ENCODE measurements around the gene AP2A1. TPM values are rescaled to one million over a fixed set of nuclear protein-coding genes. Genes with fewer than 3 reads are reported as not detected.

Gene AP2A1
- total and polyA plus RNA-seq, 3 experiments from 2014 or later, result 10.1 to 87.7 (median 82.5) TPM

GRCh38 chr19:49856574-49857021, 89.8 kb downstream of the AP2A1 start:
- CTCF ChIA-PET, result no interaction called here
- POLR2A ChIA-PET, result no interaction called here

More at GRCh38 chr19:49856574-49857021, 89.8 kb downstream of the AP2A1 start:
- Histone ChIP-seq H3K27ac (ENCODE audit: low read depth, low read length) (no peak overlapping the region), H3K4me1 (ENCODE audit: insufficient read depth, low read length) (peaks cover 15% of the 10 kb centered on the region), H3K9me3 (ENCODE audit: low read length) (no peaks in the 10 kb centered on the region), H3K27me3 (ENCODE audit: insufficient read depth, low read length, poor library complexity, severe bottlenecking) (no peaks in the 10 kb centered on the region), H3K4me3 (ENCODE audit: low read length) (no peak overlapping the region), H3K36me3 (ENCODE audit: insufficient read depth, low read length) (no peaks in the 10 kb centered on the region)
- H3K36me3 Mint-ChIP-seq, result peaks cover 0 to 58% (median 0%) of the 10 kb centered on the region in 3 donors
- DNase-seq, result no peak
- H3K4me3 Mint-ChIP-seq, result peak overlapping the region in 1 of 7 donors; percentile 52
- H3K27me3 Mint-ChIP-seq, result peaks cover 0 to 2% of the 10 kb centered on the region in 2 donors
- peaks cover 16 to 25% (median 19%) of the 10 kb centered on the region in 3 donors for H3K4me1 Mint-ChIP-seq
- H3K9me3 Mint-ChIP-seq, result no peaks in the 10 kb centered on the region
- no peak overlapping the region for H3K27ac Mint-ChIP-seq

Other genes with a start within 250 kb of the AP2A1 start
- 1 to 10 TPM; 1.4 to 1.7 TPM for gene RCN3, start 239.0 kb upstream of the AP2A1 start, total RNA-seq
- gene RCN3, start 239.0 kb upstream of the AP2A1 start, polyA plus RNA-seq, result 2.1 TPM
- 10 to 100 TPM; 62.5 to 64.3 TPM for gene NOSIP, start 186.4 kb upstream of the AP2A1 start, total RNA-seq
- gene NOSIP, start 186.4 kb upstream of the AP2A1 start, polyA plus RNA-seq, result 414 TPM
- 1 to 10 TPM; 1.2 TPM for gene PRRG2, start 185.7 kb upstream of the AP2A1 start, total RNA-seq
- gene PRRG2, start 185.7 kb upstream of the AP2A1 start, polyA plus RNA-seq, result 0.24 TPM
- gene PRR12, start 175.8 kb upstream of the AP2A1 start, total RNA-seq, result 10 to 100 TPM; 25.9 to 27.5 TPM
- 0.81 TPM for gene PRR12, start 175.8 kb upstream of the AP2A1 start, polyA plus RNA-seq
- gene RRAS, start 126.9 kb upstream of the AP2A1 start, total RNA-seq, result 1 to 10 TPM; 5.3 to 5.8 TPM
- 16.0 TPM for gene RRAS, start 126.9 kb upstream of the AP2A1 start, polyA plus RNA-seq
- gene SCAF1, start 124.8 kb upstream of the AP2A1 start, total RNA-seq, result 10 to 100 TPM; 79.2 to 79.7 TPM
- 3.2 TPM for gene SCAF1, start 124.8 kb upstream of the AP2A1 start, polyA plus RNA-seq
- gene IRF3, start 101.1 kb upstream of the AP2A1 start, total RNA-seq, result 100 to 1,000 TPM; 118 to 127 TPM
- 81.7 TPM for gene IRF3, start 101.1 kb upstream of the AP2A1 start, polyA plus RNA-seq
- 10 to 100 TPM; 68.2 to 70.9 TPM for gene BCL2L12, start 101.1 kb upstream of the AP2A1 start, total RNA-seq
- 18.9 TPM for gene BCL2L12, start 101.1 kb upstream of the AP2A1 start, polyA plus RNA-seq
- gene PRMT1, start 89.7 kb upstream of the AP2A1 start, total RNA-seq, result 100 to 1,000 TPM; 529 to 537 TPM
- 135 TPM for gene PRMT1, start 89.7 kb upstream of the AP2A1 start, polyA plus RNA-seq
- 1 to 10 TPM; 6.9 to 7.2 TPM for gene ADM5, start 77.4 kb upstream of the AP2A1 start, total RNA-seq
- gene ADM5, start 77.4 kb upstream of the AP2A1 start, polyA plus RNA-seq, result 0.91 TPM
- under 1 TPM; 0.66 to 0.84 TPM for gene CPT1C, start 75.9 kb upstream of the AP2A1 start, total RNA-seq
- gene CPT1C, start 75.9 kb upstream of the AP2A1 start, polyA plus RNA-seq, result not detected
- gene TSKS, start 3.7 kb upstream of the AP2A1 start, total RNA-seq, result under 1 TPM; 0.42 to 0.79 TPM
- gene TSKS, start 3.7 kb upstream of the AP2A1 start, polyA plus RNA-seq, result not detected
- gene FUZ, start 46.3 kb downstream of the AP2A1 start, total RNA-seq, result 10 to 100 TPM; 26.1 to 30.1 TPM
- 4.5 TPM for gene FUZ, start 46.3 kb downstream of the AP2A1 start, polyA plus RNA-seq
- 10 to 100 TPM; 42.3 to 47.2 TPM for gene MED25, start 51.3 kb downstream of the AP2A1 start, total RNA-seq
- gene MED25, start 51.3 kb downstream of the AP2A1 start, polyA plus RNA-seq, result 23.7 TPM
- gene PTOV1, start 84.2 kb downstream of the AP2A1 start, total RNA-seq, result 10 to 100 TPM; 91.9 to 93.7 TPM
- 47.7 TPM for gene PTOV1, start 84.2 kb downstream of the AP2A1 start, polyA plus RNA-seq
- gene PNKP, start 100.6 kb downstream of the AP2A1 start, total RNA-seq, result 10 to 100 TPM; 91.6 to 98.7 TPM
- 28.4 TPM for gene PNKP, start 100.6 kb downstream of the AP2A1 start, polyA plus RNA-seq
- gene AKT1S1, start 110.4 kb downstream of the AP2A1 start, total RNA-seq, result 10 to 100 TPM; 32.8 to 33.6 TPM
- gene AKT1S1, start 110.4 kb downstream of the AP2A1 start, polyA plus RNA-seq, result 4.7 TPM
- 10 to 100 TPM; 31.7 to 33.5 TPM for gene TBC1D17, start 110.7 kb downstream of the AP2A1 start, total RNA-seq
- 16.8 TPM for gene TBC1D17, start 110.7 kb downstream of the AP2A1 start, polyA plus RNA-seq
- gene IL4I1, start 129.9 kb downstream of the AP2A1 start, total RNA-seq, result 10 to 100 TPM; 35.6 to 39.1 TPM
- 13.1 TPM for gene IL4I1, start 129.9 kb downstream of the AP2A1 start, polyA plus RNA-seq
- gene ATF5, start 162.2 kb downstream of the AP2A1 start, total RNA-seq, result 10 to 100 TPM; 57.7 to 59.9 TPM
- gene ATF5, start 162.2 kb downstream of the AP2A1 start, polyA plus RNA-seq, result 1.7 TPM
- gene NUP62, start 162.5 kb downstream of the AP2A1 start, total RNA-seq, result 100 to 1,000 TPM; 223 to 231 TPM
- gene NUP62, start 162.5 kb downstream of the AP2A1 start, polyA plus RNA-seq, result 73.7 TPM
- gene SIGLEC11, start 194.2 kb downstream of the AP2A1 start, total RNA-seq, result not detected
- gene SIGLEC11, start 194.2 kb downstream of the AP2A1 start, polyA plus RNA-seq, result not detected